Stimulated activated CD8-positive, alpha-beta memory T cell treated with anti-CD3 and anti-CD28 coated beads, Interleukin-15, amount 100 ng/mL, for 24 hours (primary cell): Measurements from ENCODE around the gene THSD1.
"Not testable (repeated sequence)": the region's sequence is repeated elsewhere in the genome, so short reads cannot be mapped to it uniquely, and the experiment has no call there.

Experiments used
- DNase-seq: peaks from one replicate; pipeline ENCODE4 v3.0.0-alpha.2; 2020; ENCODE audit warnings: low read depth

Gene THSD1

DNA sequence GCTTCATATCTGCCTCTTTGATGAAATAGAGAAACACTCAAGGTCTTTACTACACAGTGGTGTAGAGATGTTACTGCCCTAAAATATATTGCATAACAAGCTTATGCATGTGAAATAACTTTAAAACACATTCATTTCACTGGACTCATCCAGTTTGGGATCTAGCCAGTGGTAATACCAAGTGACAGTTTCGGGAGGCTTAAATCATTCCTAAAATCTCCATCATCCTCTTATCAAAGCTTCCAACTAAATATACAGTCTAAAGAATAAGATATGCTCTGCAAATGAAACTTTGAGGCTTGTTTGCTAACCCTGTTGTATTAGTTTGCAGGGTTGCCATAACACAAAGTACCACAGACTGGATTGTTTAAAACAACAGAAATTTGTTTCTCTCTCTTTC, 52.8 kb downstream of the THSD1 start:
- DNase-seq: no peak

DNA sequence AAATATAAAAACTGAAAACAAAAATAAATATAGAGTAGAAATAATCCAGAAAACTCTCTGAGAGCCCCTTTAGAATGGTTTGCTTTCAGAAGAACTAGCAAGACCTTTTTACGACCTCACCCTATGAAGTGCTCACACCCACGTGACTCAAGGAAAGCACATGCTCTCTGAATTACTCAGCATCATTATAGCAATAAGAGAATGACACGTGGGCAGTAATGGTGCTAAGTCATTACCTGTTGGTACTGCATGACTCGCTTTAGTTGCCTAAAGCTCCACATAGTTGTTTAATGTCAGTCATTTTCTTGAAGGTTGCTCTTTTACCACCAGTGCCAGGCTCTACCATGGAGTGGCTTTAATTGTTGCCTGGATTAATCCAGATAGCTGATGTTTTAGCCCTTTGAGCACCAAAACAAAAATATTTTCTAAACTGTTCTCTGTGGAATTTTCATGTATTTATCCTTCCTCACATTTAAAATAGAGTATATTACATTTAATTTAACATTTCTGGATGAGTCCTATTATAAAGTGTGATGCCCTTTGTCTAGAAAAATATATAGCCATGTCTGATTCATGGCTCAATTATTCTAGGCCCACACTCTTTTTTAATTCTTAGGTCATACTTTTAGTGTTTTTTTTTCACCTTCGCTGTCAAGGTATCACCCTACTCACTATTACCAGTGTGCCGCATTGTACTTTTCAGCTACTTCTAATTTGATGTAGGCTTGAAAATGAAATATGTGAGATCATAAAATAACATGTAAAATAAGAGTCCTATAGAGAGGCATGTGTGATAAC, 56.8 kb downstream of the THSD1 start:
- no peak for DNase-seq

DNA sequence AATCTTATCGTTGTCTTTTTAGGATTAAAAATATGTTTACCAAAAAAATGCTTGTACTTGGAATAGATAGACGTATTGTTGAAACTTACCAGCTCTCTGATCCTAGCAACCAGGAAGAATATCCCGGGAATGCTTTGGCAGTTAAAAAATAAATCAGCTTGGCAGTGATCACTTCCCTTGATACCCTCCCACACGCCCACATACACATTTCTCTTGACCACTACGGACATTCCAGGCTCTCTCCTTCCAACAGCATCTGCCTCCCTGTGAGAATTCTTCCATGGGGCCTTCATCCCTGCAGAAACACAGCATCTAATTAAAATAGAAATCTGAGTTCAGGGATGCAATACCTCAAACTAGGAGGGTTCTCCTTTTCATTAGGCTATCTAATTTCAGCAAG, 57.9 kb downstream of the THSD1 start:
- DNase-seq: no peak

DNA sequence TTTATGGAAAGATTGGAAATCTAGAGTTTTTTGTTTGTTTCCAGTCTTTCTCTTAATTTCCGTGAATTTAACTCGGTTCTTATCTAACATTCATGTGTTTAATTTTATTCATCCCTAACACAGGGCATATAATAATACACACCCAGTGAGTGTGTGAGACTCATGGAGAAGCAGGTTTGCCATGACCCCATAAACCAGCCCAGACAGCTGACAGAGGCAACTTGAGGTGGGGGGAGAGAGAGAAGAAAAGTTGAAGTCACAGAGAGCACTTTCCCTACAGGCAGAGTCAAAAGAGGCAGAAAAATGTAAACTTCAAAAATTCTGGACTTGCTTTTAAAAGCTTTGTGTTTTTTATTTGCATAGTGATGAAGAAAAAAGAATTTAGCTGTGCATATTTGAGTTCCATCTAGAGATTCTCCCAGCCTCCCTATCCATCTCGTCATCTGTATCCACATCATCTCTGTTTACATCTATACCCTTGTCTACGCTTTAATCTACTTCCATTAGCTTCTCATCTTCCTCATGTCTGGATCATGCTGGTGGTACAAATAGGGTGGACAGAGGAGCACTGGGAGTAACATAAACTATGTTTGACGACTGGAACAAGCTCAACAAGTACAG, 60.2 kb downstream of the THSD1 start:
- DNase-seq: no peak

DNA sequence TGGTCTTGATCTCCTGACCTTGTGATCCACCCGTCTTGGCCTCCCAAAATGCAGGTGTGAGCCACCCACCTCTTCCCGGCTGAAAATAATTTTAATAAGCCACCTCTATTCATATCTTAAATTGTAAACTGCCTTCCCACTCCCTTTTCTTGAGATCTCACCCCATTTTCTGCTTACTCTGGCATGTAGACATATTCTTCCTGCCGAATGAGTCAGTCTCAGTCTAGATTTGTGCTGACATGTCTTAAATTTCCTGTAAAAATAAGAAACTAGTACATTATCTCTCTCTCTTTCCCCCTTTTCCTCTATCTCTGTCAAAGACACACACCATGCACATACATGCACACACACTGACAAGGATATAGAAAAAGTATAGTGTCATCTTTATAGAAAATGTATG, 60.9 kb downstream of the THSD1 start:
- DNase-seq: no peak

DNA sequence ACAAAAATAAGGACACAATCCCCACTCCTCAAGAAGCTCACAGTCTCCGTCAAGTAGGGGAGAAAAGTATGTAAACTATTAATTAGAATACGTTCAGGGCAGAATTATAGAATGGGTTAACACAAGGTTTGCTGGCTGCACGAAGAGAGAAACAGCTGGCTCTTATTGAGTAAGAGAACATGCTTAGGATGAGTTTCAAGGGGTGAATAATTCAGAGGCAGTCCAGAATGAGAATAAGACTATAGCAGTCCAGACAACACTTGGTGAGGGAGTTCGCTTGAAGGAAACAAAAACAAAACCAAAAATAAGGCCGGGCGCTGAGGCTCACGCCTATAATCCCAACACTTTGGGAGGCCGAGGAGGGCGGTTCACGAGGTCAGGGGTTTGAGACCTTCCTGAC, 61.9 kb downstream of the THSD1 start:
- DNase-seq: no peak

DNA sequence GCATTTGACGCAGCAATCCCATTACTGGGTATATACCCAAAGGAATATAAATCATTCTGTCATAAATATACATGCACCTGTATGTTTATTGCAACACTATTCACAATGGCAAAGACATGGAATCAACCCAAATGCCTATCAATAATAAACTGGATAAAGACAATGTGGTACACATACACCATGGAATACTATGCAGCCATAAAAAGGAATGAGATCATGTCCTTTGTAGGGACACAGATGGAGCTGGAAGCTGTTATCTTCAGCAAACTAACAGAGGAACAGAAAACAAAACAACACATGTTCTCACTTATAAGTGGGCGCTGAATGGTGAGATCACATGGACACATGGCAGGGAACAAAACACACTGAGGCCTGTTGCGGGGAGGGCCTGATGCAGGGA, 63.8 kb downstream of the THSD1 start:
- DNase-seq: not testable (repeated sequence)

DNA sequence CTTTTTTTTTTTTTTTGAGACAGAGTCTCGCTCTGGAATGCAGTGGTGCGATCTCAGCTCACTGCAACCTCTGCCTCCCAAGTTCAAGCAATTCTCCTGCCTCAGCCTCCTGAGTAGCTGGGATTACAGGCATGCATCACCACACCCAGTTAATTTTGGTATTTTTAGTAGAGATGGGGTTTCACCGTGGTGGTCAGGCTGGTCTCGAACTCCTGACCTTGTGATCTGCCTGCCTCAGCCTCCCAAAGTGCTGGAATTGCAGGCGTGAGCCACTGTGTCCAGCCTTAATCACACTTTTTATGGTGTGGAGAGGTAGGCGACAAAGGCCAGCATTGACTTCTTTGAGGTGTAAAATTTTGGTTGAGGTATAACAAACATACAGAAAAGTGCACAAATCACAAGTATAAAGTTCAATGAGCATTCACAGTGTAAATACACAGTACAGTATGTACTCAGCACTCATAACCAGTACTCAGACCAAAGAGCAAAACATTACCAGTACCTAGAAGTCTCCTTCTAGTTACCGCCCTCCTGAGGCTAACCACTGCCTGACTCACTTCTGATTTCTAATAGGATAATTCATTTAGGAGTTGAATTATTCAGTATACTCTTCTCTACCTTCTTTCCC, 68.0 kb downstream of the THSD1 start:
- not testable (repeated sequence) for DNase-seq

DNA sequence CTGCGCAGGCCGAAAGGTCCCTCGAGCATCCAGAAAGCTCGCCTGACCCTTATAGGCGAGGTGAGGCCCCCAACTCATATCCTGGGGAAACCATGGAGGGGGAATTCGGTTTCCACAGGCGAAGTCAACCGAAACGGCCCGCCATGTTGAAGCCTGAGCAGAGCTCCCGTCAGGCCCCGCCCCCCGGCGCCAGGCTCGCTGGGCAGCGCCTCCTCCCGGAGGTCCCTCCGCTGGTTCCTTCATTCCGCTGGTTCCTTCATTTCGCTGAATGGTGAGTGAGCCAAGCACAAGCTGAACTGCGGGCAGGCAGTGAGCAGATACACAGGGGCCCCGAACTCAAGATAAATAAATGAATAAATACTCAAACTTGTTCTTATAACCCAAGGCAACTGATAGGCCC, 71.9 kb downstream of the THSD1 start:
- DNase-seq: not testable (repeated sequence)

DNA sequence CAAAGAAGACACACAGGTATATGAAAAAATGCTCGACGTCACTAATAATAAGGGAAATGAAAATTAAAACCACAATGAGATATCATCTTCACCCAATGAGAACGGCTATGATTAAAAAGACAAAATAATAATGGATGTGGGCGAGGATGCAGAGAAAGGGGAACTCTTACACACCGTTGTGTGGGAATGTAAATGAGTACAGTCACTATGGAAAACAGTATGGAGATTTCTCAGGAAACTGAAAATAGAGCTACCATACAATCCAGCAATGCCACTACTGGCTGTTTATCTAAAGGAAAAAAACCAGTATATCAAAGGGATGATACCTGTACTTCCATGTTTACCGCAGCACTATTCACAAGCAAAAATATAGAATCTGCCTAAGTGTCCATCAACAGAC, 74.1 kb downstream of the THSD1 start:
- not testable (repeated sequence) for DNase-seq
